IMR-90 (cell line): ENCODE results near the gene TMEM72. TPM values are rescaled to one million over a fixed set of nuclear protein-coding genes. Genes with fewer than 3 reads are reported as not detected.

ENCODE experiments used
- ATAC-seq: fragments of 200-7000 bp; cut with Tn5 transposase; 2 replicates; pipeline ENCODE4 v1.9.1; 2020; ENCODE audit warnings: low read depth, mild to moderate bottlenecking, moderate library complexity
- BruUV-seq: library from RNA; stranded (reverse); fragments of 400-500 nt; replicated peaks from 2 replicates; lab custom pipeline; 2021; lab: Mats Ljungman, UMichigan
- CTCF ChIA-PET: fragments of 300-600 bp; formaldehyde crosslinking; extraction: SDS; loops from one replicate; lab custom pipeline; 2021; ENCODE audit warnings: antibody characterized with exemption; lab: Yijun Ruan, JAX
- POLR2A ChIA-PET: fragments of 300-600 bp; sonication (Branson Sonifier 250); formaldehyde crosslinking; loops from one replicate; lab custom pipeline; 2022; ENCODE audit warnings: antibody characterized with exemption; ENCODE audit not compliant: unreplicated experiment; lab: Charles Lee
- DNase-seq: peaks from one replicate; pipeline ENCODE4 v3.0.0; 2013
- H2AFZ ChIP-seq: replicated peaks from 2 replicates; pipeline ENCODE3; 2013; ENCODE audit warnings: low read length, mild to moderate bottlenecking; ENCODE audit not compliant: poor library complexity
- H2AK5ac ChIP-seq: 2 replicates; pipeline ENCODE4 v1.6.1; 2013; ENCODE audit warnings: low read depth, low read length, inconsistent platforms
- H2AK9ac ChIP-seq: replicated peaks from 2 replicates; pipeline ENCODE3; 2013; ENCODE audit warnings: mild to moderate bottlenecking, low read depth, low read length, moderate library complexity; ENCODE audit not compliant: poor library complexity
- H2BK120ac ChIP-seq: 2 replicates; pipeline ENCODE4 v1.6.1; 2013; ENCODE audit warnings: low read depth, low read length, inconsistent platforms
- H2BK15ac ChIP-seq: 3 replicates; pipeline ENCODE4 v1.6.1; 2013; ENCODE audit warnings: low read depth, low read length, inconsistent platforms
- H2BK20ac ChIP-seq: 2 replicates; pipeline ENCODE4 v1.6.1; 2013; ENCODE audit warnings: low read depth, mild to moderate bottlenecking, inconsistent platforms, low read length, moderate library complexity
- H2BK5ac ChIP-seq: 2 replicates; pipeline ENCODE4 v1.6.1; 2013; ENCODE audit warnings: mild to moderate bottlenecking, low read depth, low read length, inconsistent platforms; ENCODE audit not compliant: poor library complexity, severe bottlenecking
- H3K14ac ChIP-seq: replicated peaks from 2 replicates; pipeline ENCODE4 v1.6.1; 2013; ENCODE audit warnings: low read depth, low read length, inconsistent platforms
- H3K18ac ChIP-seq: 2 replicates; pipeline ENCODE4 v1.6.1; 2013; ENCODE audit warnings: low read depth, low read length, control low read depth
- H3K23ac ChIP-seq: 2 replicates; pipeline ENCODE4 v1.6.1; 2013; ENCODE audit warnings: low read depth, low read length, inconsistent platforms
- H3K27ac ChIP-seq: 2 replicates; pipeline ENCODE4 v1.5.1; 2013; ENCODE audit warnings: mild to moderate bottlenecking, control low read depth, low read length; ENCODE audit not compliant: insufficient read depth
- H3K27me3 ChIP-seq: 2 replicates; pipeline ENCODE4 v1.6.1; 2013; ENCODE audit warnings: low read length; ENCODE audit not compliant: control insufficient read depth, insufficient read depth
- H3K36me3 ChIP-seq: 2 replicates; pipeline ENCODE4 v1.6.1; 2013; ENCODE audit warnings: low read length, mixed read lengths; ENCODE audit not compliant: control insufficient read depth, insufficient read depth
- H3K4ac ChIP-seq: 2 replicates; pipeline ENCODE4 v1.6.1; 2013; ENCODE audit warnings: low read depth, low read length, inconsistent platforms
- H3K4me1 ChIP-seq: 2 replicates; pipeline ENCODE4 v1.6.1; 2013; ENCODE audit warnings: low read length, mixed read lengths; ENCODE audit not compliant: control insufficient read depth, insufficient read depth
- H3K4me2 ChIP-seq: 2 replicates; pipeline ENCODE4 v1.6.1; 2013; ENCODE audit warnings: low read depth, mild to moderate bottlenecking, control low read depth, low read length, moderate library complexity
- H3K4me3 ChIP-seq: 2 replicates; pipeline ENCODE4 v1.5.1; 2013; ENCODE audit warnings: low read depth, mild to moderate bottlenecking, control low read depth, low read length, moderate library complexity; ENCODE audit not compliant: insufficient read depth
- H3K56ac ChIP-seq: 2 replicates; pipeline ENCODE4 v1.6.1; 2013; ENCODE audit warnings: low read length, inconsistent platforms; ENCODE audit not compliant: insufficient read depth; ENCODE audit errors: extremely low read depth
- H3K79me1 ChIP-seq, 2 experiments: 2 replicates each; pipeline ENCODE4 v1.6.1; 2013; ENCODE audit warnings: low read length in 2 of 2, inconsistent platforms in 1 of 2, low read depth in 1 of 2
- H3K9ac ChIP-seq: 2 replicates; pipeline ENCODE4 v1.6.1; 2013; ENCODE audit warnings: low read depth, low read length, control low read depth
- H3K9me1 ChIP-seq: 2 replicates; pipeline ENCODE4 v1.6.1; 2013; ENCODE audit warnings: low read length, inconsistent platforms; ENCODE audit not compliant: insufficient read depth
- H3K9me3 ChIP-seq: 2 replicates; pipeline ENCODE4 v1.6.1; 2013; ENCODE audit warnings: low read length; ENCODE audit not compliant: control insufficient read depth, insufficient read depth
- H4K20me1 ChIP-seq: 2 replicates; pipeline ENCODE4 v1.6.1; 2013; ENCODE audit warnings: low read length, inconsistent platforms; ENCODE audit not compliant: insufficient read depth
- H4K5ac ChIP-seq: 2 replicates; pipeline ENCODE4 v1.6.1; 2013; ENCODE audit warnings: mild to moderate bottlenecking, low read depth, low read length, control low read depth
- H4K8ac ChIP-seq, 2 experiments: 2 replicates each; pipeline ENCODE4 v1.6.1; 2013; ENCODE audit warnings: low read depth in 2 of 2, low read length in 2 of 2, control low read depth in 1 of 2, inconsistent platforms in 1 of 2
- H4K91ac ChIP-seq: 2 replicates; pipeline ENCODE4 v1.6.1; 2013; ENCODE audit warnings: low read depth, low read length, inconsistent platforms; ENCODE audit not compliant: insufficient read depth
- BHLHE40 ChIP-seq: fragments of 150-350 bp; IDR thresholded peaks from 2 replicates; pipeline ENCODE4 v1.6.1; 2016; ENCODE audit warnings: mild to moderate bottlenecking, low read depth, low read length
- CEBPB ChIP-seq: IDR thresholded peaks from 2 replicates; pipeline ENCODE4 v1.6.1; 2012; ENCODE audit warnings: low read depth, low read length, improper control_type of control experiment
- CHD1 ChIP-seq: IDR thresholded peaks from 2 replicates; pipeline ENCODE4 v1.6.1; 2012; ENCODE audit warnings: low read depth, low read length, improper control_type of control experiment
- FOS ChIP-seq: fragments of 150-350 bp; IDR thresholded peaks from 2 replicates; pipeline ENCODE4 v1.6.1; 2016; ENCODE audit warnings: low read depth, low read length
- MAFK ChIP-seq: IDR thresholded peaks from 2 replicates; pipeline ENCODE4 v1.6.1; 2012; ENCODE audit warnings: low read depth, low read length, improper control_type of control experiment
- MAZ ChIP-seq: IDR thresholded peaks from 2 replicates; pipeline ENCODE4 v1.6.1; 2012; ENCODE audit warnings: low read depth, mild to moderate bottlenecking, low read length, improper control_type of control experiment, moderate library complexity, borderline replicate concordance
- NFE2L2 ChIP-seq: fragments of 150-350 bp; IDR thresholded peaks from 2 replicates; pipeline ENCODE4 v1.6.1; 2016; ENCODE audit warnings: low read depth, mild to moderate bottlenecking, low read length
- POLR2A ChIP-seq: IDR thresholded peaks from 2 replicates; pipeline ENCODE4 v1.6.1; 2012; ENCODE audit warnings: mild to moderate bottlenecking, low read depth, low read length
- RAD21 ChIP-seq: IDR thresholded peaks from 2 replicates; pipeline ENCODE4 v1.6.1; 2012; ENCODE audit warnings: low read length, improper control_type of control experiment
- RCOR1 ChIP-seq: IDR thresholded peaks from 2 replicates; pipeline ENCODE4 v1.6.1; 2012; ENCODE audit warnings: mild to moderate bottlenecking, low read length, improper control_type of control experiment; ENCODE audit not compliant: insufficient replicate concordance
- RFX5 ChIP-seq: IDR thresholded peaks from 2 replicates; pipeline ENCODE4 v1.8.0; 2012; ENCODE audit warnings: low read depth, mild to moderate bottlenecking, low read length, moderate library complexity
- SMC3 ChIP-seq: fragments of 150-350 bp; IDR thresholded peaks from 2 replicates; pipeline ENCODE4 v1.6.1; 2016; ENCODE audit warnings: low read depth, mild to moderate bottlenecking, antibody characterized with exemption, low read length, moderate library complexity
- WGBS, 2 experiments: methylation state at CpG; one replicate each; pipeline versions ENCODE4 v1.1.5 to v1.1.7; 2013; ENCODE audit warnings: missing lambda C conversion rate in 2 of 2; ENCODE audit not compliant: insufficient read length in 1 of 2; ENCODE audit errors: extremely low coverage in 2 of 2; 5-methylcytosine and 5-hydroxymethylcytosine counted together
- dilution Hi-C: fragments of 300-500 bp; cut with HindIII; formaldehyde crosslinking; loops from one replicate; pipeline ENCODE4 v1.14.3; 2018; ENCODE audit warnings: low sequenced_read_pairs; ENCODE audit not compliant: unreplicated experiment
- in situ Hi-C: fragments of 300-500 bp; cut with MboI; formaldehyde crosslinking; loops from 3 replicates; pipeline ENCODE4 v1.14.3; 2019; ENCODE audit warnings: low sequenced_read_pairs, inconsistent platforms, mixed read lengths
- intact Hi-C: fragments of 100-400 bp; cut with micrococcal nuclease; formaldehyde crosslinking; loops from 2 replicates; pipeline ENCODE4 v1.10.0; 2022
- polyA plus RNA-seq, 3 experiments: library from polyadenylated mRNA; depleted of rRNA; stranded (reverse); fragments of >200 nt; gene quantifications; 2 replicates each; pipeline ENCODE4 v1.2.3, GENCODE V29; 2012; ENCODE audit warnings: low replicate concordance in 1 of 3
- total RNA-seq: library from RNA; depleted of rRNA; stranded (reverse); fragments of >200 nt; gene quantifications from 2 replicates; pipeline ENCODE4 v1.2.3, GENCODE V29; 2012
- TF ChIP-seq, protein P1 (sequence below): conservative IDR thresholded peaks from 2 replicates; pipeline ENCODE4 v1.5.1; 2012; ENCODE audit warnings: mild to moderate bottlenecking, low read depth, low read length, improper control_type of control experiment
- TF ChIP-seq, protein P2 (sequence below): fragments of 150-350 bp; IDR thresholded peaks from 2 replicates; pipeline ENCODE4 v1.6.1; 2016; ENCODE audit warnings: low read depth, mild to moderate bottlenecking, low read length, moderate library complexity, borderline replicate concordance
- TF ChIP-seq, protein P3 (sequence below): fragments of 150-350 bp; IDR thresholded peaks from 2 replicates; pipeline ENCODE4 v1.6.1; 2017; ENCODE audit warnings: mild to moderate bottlenecking, antibody characterized with exemption, low read length, low read depth

TMEM72 gene
- total and polyA plus RNA-seq, 2 of the 4 experiments (the other 2 are of a cell fraction) = not detected

DNA sequence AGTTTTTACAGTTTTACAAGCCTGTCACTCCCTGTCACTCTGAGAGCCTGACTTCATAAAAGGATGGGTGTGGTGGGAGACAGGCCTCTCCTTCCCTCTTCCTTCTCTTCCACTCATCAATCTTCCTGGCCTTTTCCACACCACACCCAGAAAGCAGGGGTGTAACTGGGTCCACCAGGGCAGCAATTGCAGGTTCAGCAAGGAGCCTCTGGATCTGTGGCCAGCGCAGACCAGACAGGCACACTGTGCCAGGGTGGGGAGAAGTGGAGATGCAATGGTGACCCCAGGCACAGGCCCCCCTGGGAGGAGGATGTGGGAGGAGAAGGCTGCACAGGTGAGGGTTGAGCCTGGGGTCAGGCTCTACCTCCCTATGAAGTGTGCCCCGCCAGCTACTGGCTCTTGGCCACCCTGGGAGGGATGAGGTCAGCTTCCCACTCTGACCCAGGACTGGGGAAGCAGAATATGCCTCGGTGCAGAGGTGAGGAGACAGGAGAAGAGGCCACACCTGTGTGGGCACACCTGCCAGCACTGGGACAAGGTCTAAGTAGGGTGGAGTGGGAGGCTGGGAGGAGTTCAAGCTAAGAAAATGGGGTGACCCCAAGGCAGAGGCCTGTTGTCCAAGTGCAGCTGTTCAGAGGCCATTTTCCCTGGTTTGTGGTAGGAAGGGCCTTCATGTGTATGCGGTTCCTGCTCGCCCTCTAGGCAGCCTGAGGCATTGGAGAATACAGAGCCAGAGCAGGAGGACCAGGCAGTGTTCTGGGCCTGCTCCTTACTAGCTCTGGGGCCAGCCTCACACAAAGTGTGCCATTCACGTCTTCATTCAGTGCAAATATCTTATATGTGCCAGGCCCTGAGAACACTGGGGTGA is 20.2 kb upstream of the TMEM72 start:
- in situ Hi-C loops = no loop called here
- dilution Hi-C loops = no loop called here
- Histone ChIP-seq H2AK5ac (no peak overlapping the region), H4K91ac (no peak overlapping the region), H3K23ac (no peak overlapping the region), H2BK15ac (no peak overlapping the region), H4K8ac (no peak overlapping the region), H3K56ac (no peak overlapping the region), H3K4me2 (no peak overlapping the region), H3K27ac (no peak overlapping the region), H3K4me3 (no peak overlapping the region), H3K79me1 (no peaks in the 10 kb centered on the region), H2AK9ac (no peak overlapping the region), H2BK20ac (no peak overlapping the region), H3K9me3 (no peaks in the 10 kb centered on the region), H3K27me3 (peaks cover 35% of the 10 kb centered on the region), H2BK120ac (no peak overlapping the region), H3K18ac (no peak overlapping the region), H3K9me1 (no peaks in the 10 kb centered on the region), H2BK5ac (no peak overlapping the region), H3K4ac (no peak overlapping the region), H4K5ac (no peak overlapping the region), H3K9ac (no peak overlapping the region), H2AFZ (no peak overlapping the region), H3K4me1 (no peaks in the 10 kb centered on the region), H3K14ac (no peak overlapping the region), H3K36me3 (no peaks in the 10 kb centered on the region), H4K20me1 (no peaks in the 10 kb centered on the region)
- intact Hi-C loops = no loop called here
- CTCF ChIA-PET = no interaction called here
- 100% methylated on average over 1 of the region's 6 CpGs; no CpG with 5 or more reads in 1 of the 2 experiments for WGBS, 2 experiments
- POLR2A ChIA-PET = no interaction called here
- DNase-seq (no peak), ATAC-seq (no peak)
- no TSS peak for BruUV-seq
- TF ChIP-seq RFX5 (no peak), MAFK (no peak), CEBPB (no peak), FOS (no peak), MAZ (no peak), BHLHE40 (no peak), POLR2A (no peak), CHD1 (no peak), NFE2L2 (no peak), RAD21 (no peak), RCOR1 (no peak), SMC3 (no peak)
- TF ChIP-seq, protein P1, sequence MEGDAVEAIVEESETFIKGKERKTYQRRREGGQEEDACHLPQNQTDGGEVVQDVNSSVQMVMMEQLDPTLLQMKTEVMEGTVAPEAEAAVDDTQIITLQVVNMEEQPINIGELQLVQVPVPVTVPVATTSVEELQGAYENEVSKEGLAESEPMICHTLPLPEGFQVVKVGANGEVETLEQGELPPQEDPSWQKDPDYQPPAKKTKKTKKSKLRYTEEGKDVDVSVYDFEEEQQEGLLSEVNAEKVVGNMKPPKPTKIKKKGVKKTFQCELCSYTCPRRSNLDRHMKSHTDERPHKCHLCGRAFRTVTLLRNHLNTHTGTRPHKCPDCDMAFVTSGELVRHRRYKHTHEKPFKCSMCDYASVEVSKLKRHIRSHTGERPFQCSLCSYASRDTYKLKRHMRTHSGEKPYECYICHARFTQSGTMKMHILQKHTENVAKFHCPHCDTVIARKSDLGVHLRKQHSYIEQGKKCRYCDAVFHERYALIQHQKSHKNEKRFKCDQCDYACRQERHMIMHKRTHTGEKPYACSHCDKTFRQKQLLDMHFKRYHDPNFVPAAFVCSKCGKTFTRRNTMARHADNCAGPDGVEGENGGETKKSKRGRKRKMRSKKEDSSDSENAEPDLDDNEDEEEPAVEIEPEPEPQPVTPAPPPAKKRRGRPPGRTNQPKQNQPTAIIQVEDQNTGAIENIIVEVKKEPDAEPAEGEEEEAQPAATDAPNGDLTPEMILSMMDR = no peak
- TF ChIP-seq, protein P2, sequence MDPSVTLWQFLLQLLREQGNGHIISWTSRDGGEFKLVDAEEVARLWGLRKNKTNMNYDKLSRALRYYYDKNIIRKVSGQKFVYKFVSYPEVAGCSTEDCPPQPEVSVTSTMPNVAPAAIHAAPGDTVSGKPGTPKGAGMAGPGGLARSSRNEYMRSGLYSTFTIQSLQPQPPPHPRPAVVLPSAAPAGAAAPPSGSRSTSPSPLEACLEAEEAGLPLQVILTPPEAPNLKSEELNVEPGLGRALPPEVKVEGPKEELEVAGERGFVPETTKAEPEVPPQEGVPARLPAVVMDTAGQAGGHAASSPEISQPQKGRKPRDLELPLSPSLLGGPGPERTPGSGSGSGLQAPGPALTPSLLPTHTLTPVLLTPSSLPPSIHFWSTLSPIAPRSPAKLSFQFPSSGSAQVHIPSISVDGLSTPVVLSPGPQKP = no peak
- TF ChIP-seq, protein P3, sequence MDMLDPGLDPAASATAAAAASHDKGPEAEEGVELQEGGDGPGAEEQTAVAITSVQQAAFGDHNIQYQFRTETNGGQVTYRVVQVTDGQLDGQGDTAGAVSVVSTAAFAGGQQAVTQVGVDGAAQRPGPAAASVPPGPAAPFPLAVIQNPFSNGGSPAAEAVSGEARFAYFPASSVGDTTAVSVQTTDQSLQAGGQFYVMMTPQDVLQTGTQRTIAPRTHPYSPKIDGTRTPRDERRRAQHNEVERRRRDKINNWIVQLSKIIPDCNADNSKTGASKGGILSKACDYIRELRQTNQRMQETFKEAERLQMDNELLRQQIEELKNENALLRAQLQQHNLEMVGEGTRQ = no peak
